Ammon's horn (tissue), 1 donor: ENCODE results near the gene TNFSF4.
A peak's percentile ranks its signal among the peaks of the same experiment; 100 is the strongest.

Experiments
- DNase-seq: peaks from one replicate; pipeline ENCODE4 v3.0.0-alpha.2; 2016; ENCODE audit warnings: low spot score

The TNFSF4 gene

DNA sequence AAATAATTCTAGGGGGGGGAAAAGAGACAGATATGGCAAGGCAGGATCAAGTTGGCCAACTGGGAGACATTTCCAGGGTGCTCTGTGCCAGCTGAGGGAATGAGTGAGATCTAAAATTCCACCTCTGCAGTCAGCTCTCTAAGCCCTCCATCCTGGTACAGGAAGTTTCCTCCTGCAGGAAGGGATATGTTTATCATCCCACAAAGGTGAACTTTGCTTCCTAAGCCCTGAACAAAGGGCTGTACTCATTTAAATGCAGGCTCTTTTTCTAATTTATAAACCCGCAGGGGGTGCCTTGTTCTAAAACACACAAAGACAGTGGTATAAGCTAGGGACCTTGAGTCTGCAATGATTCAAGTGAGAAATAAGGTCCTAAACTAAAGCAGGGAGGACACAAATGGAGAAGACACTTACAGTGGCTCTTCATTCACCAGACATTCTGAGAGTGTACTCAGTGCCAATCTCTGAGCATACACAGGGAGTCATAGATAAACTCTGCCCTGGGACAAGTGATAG is 3.6 kb upstream of the TNFSF4 start:
- no peak for DNase-seq

DNA sequence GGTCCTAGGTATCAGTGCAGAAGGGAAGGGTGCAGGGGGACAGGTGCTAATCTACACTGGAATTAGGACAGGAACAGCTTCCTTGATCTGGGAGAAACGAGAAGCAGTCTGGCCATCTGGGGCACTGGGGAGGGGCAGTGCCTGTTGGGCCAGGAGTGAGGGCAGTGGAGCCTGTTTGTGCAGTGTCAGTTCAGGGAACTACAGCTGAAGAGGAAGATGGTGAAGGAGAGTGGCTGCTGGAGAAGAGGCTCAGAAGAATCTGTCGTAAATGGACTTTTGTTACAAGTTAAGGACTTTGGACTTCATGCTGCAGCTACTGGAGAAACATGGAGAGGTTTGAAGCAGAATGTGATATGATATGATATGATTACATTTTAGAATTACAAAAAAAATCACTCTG is 3.2 kb upstream of the TNFSF4 start:
- DNase-seq: no peak

- DNase-seq: no peak
Measured at GRCh38 chr1:173208868-173209267, 1.7 kb upstream of the TNFSF4 start.

- DNase-seq: no peak
Measured at GRCh38 chr1:173208146-173208545, 1.0 kb upstream of the TNFSF4 start.

- DNase-seq: no peak
Measured at GRCh38 chr1:173205146-173206051, 1.7 kb downstream of the TNFSF4 start.

GRCh38 chr1:173204693-173205092 is 2.4 kb downstream of the TNFSF4 start:
- DNase-seq: no peak

GRCh38 chr1:173202424-173203145 is 4.5 kb downstream of the TNFSF4 start:
- DNase-seq: peak; percentile 69

DNA sequence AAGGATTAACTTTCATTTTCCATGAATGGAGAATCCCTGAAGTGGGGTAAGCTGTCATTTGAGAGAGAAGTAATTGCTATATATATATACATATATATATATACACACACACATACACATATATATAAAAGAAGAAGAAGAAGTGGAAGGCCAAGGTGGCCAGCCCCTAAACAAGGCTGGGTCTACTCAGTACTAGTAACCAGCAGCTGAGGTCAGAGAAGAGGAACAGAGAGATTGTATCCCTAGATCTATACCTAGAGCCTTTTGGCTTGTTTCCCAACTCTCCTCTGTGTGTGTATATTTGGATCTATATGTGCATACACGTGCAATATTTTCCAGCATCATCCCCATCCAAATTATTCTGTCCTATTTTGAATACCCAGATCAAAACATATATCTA is 5.2 kb downstream of the TNFSF4 start:
- no peak for DNase-seq

DNA sequence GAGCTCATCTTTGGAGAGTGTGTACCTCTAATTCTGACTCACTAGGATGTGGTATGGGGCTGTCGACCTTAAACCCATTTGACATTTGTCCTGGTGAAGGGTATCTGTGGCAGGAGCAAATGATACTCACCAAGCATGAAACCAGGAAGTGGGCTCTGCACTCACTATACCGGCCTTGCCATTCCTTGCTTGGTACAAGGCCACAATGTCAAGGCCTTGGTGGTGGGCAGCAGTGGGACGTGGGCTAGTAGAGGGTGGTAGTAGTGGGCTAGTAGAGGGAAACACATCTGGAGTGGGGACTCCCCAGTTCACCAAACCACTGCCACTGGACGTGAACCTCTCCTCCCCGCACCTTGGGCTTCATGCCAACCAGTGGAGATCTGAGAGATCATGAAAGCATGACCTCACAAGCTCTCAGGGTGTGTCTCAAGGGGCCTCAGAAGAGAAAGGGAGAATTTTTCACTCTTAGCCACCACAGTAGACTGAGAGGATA is 11.5 kb downstream of the TNFSF4 start:
- DNase-seq: no peak

- DNase-seq: no peak
Measured at GRCh38 chr1:173193639-173194038, 13.5 kb downstream of the TNFSF4 start.

GRCh38 chr1:173191011-173191705 is 16.0 kb downstream of the TNFSF4 start:
- no peak for DNase-seq

DNA sequence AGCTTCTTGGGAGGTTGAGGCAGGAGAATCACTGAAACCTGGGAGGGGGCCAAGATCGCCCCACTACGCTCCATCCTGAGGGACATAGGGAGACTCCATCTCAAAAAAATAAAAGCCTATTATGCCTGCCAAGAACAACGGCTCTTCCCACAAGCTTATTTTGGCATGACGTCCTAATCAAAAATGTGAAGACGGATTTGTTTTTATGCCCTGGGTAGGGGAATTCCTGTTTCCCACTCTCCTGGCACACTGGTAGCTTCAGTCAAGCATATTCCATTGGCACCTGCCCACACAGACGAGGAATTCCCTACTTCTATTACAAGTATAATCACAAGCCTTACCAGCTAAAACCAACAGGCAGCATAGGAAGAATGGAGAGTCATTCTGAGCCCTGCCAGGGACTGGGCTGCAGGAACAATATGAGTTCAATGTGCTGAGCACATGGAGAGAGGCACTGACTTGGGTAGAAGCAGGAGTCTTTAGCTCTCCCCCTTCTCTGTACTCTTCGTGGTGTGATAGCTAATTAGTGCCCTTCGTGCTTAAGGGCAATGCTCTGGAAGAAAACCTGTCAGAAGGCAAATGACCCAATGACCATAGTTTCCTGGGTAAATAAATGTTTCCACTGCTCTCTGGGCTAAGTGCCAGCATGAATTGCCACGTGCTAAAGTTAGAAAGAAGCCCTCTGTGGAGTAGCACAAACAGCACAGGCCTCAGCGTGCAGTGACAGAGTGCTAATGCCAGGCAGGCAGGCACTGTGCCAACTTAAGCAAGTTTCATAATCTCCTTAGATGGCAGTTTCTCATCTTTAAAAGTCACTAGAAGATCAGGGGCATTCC is 16.8 kb downstream of the TNFSF4 start:
- peak; percentile 80 for DNase-seq

GRCh38 chr1:173187671-173188237 is 19.4 kb downstream of the TNFSF4 start:
- no peak for DNase-seq

DNA sequence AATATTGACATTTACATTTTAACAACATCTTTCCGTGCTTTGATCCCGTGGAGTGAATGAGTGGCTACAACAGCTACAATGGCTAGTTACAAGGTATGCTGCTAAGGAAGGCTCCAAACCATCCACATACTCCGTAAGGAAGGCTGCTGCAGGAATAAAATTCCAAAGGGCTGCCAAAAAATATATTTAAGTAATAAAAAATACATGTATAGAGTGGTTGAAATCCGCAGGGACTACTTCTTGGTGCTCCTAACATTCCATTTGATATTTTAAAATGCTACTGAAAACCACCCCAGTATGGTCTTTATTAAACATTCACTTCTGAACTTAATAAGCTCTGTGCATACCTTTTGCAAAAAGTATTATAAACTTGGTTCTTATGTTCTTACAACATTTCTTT is 25.3 kb downstream of the TNFSF4 start:
- no peak for DNase-seq

DNA sequence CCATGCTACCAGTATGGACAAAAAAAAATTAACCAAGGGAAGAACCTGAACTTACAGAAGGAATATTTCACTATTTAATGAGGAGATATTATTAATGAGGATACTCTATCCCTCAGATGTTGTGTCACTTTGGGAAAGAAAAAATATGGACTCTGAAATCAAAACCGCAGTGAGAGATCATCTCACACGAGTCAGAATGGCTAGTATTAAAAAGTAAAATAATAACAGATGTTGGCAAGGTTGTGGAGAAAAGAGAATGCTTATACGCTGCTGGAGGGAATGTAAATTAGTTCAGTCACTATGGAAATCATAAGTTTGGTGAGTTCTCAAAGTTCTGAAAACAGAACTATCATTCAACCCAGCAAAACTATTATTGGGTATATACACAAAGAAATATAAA is 30.9 kb downstream of the TNFSF4 start:
- no peak for DNase-seq

- DNase-seq: no peak
Measured at GRCh38 chr1:173175514-173176145, 31.5 kb downstream of the TNFSF4 start.

DNA sequence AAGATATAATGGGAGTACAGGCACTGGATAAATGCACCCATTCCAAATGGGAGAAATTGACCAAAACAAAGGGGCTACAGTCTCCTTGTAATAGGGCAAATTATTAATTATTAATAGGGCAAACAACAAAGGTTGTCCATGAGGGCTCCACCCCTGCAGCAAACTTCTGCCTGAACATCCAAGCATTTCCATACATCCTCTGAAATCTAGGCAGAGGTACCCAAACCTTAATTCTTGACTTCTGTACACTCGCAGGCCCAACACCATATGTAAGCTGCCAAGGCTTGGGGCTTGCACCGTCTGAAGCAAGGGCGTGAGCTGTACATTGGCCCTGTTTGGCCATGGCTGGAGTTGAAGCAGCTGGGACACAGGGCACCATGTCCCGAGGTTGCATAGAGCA is 33.7 kb downstream of the TNFSF4 start:
- no peak for DNase-seq

DNA sequence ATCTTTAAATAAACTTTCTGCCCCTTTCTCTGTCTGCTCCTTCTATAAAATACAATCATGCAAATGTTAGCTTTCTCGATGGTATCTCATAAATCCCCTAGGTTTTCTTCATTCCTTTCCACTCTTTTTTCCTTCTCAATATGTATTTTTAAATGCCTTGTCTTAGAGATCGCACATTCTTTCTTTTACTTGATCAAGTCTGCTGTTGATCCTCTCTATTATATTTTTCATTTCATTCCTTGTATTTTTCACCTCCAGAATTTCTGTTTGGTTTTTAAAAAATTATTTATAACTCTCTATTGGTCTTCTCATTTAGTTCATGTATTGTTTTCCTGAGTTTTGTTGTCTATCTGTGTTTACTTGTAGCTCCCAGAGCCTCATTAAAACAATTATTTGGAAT is 36.0 kb downstream of the TNFSF4 start:
- no peak for DNase-seq

DNA sequence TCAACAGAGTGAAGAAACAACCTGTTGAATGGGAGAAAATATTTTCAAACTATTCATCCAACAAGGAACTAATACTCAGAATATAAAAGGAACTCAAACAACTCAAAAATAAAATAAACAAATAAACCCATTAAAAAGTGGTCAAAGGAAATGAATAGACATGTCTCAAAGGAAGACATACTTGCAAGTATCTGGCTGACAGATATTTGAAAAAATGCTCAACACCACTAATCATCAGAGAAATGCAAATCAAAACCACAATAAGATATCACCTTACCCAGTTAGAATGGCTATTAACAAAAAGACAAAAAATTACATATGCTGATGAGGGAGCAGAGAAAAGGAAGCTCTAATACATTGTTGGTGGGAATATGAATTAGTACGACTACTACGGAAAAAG is 38.2 kb downstream of the TNFSF4 start:
- DNase-seq: no peak

- no peak for DNase-seq
Measured at GRCh38 chr1:173164686-173165085, 42.4 kb downstream of the TNFSF4 start.

- no peak for DNase-seq
Measured at GRCh38 chr1:173164178-173164577, 43.0 kb downstream of the TNFSF4 start.
